NCI-H2107 treated with DMSO at 0.1 percent for 48 hours (cell line): ENCODE measurements around the gene CTSZ.
"Not testable (repeated sequence)": the region's sequence is repeated elsewhere in the genome, so short reads cannot be mapped to it uniquely, and the experiment has no call there.

Experiments
- DNase-seq: peaks from one replicate; lab custom pipeline; 2025; ENCODE audit not compliant: unreplicated experiment; lab: John Stamatoyannopoulos, UW

CTSZ gene

DNA sequence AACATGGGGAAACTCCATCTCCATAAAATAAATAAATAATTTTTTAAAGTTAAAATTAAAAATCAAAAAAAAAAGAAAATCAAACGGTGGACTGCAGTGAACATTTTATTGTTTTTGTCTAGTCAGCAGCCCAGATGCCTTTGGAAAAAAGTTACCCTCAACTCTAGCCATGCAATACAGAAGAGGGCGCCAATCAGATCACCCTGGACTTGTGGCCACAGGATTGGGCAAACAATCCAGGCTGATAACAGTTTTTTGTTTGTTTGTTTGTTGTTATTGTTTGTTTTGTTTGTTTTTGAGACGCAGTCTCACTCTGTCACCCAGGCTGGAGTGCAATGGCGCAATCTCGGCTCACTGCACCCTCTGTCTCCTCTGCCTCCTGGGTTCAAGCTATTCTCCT is 56.5 kb downstream of the CTSZ start:
- DNase-seq = no peak

DNA sequence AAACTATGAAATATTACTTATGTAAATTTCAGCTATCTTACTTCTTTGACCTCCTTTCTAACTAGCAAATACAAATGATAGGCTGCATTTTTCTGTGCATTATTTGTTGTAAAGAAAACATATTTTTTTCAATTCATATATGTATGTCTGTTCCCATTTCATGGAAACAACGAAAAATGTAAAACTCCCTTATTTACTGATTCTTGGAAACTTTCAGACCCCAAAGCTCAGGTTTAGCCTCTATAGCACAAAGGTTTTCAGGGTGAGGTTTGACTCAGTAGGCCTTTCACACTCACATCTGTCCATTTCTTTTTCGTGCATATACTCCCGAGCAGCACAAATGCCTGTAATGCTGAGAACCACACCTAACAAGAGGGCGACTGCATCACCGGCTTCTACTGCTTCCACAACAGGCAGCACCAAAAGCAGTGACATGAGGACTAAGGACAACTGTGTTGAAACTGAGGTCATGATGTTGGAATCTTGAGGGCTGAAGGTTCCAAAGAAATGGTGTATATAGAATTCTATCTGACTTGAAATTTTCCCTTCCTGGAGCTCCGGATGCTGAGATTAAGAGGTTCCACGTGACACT is 59.2 kb downstream of the CTSZ start:
- not testable (repeated sequence) for DNase-seq

DNA sequence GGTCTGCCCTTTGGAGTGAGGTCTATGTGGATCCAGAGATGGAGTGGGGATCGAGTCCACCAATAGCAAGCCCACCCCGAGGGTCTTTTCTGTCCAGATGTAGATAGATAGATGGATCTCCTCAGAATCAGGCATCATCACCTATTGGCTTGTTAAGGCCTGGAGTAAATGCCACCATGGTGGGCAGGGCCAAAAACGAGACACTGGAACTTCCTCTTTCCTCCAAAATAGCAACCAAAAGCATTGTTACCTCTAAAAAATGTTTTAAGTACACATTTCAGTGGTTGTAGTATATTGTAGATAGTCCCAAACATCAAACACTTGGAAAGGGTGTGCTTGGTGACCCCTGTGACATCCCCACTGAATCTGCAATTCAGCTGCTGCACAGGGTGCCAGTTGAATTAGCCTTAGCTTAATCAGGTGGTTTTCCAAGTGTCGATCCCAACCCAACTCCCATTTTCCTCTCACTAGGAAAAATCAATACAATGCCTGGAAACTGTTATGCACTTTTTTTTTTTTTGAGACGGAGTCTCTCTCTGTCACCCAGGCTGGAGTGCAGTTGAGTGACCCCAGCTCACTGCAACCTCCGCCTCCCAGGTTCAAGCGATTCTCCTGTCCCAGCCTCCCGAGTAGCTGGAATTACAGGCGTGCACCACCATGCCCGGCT is 61.0 kb downstream of the CTSZ start:
- DNase-seq = no peak
